GM21529 (cell line): ENCODE measurements around the gene ESRRA.

Experiments
- ATAC-seq: cut with Tn5 transposase; IDR thresholded peaks from one replicate; pipeline ENCODE4 v1.9.1; 2021; ENCODE audit not compliant: unreplicated experiment

Gene ESRRA

GRCh38 chr11:64275031-64275800 is 30.1 kb upstream of the ESRRA start:
- ATAC-seq = no peak

GRCh38 chr11:64275841-64276240 is 29.5 kb upstream of the ESRRA start:
- no peak for ATAC-seq

- no peak for ATAC-seq
Measured at GRCh38 chr11:64276653-64277431, 28.5 kb upstream of the ESRRA start.

- ATAC-seq = no peak
Measured at GRCh38 chr11:64278576-64279190, 26.6 kb upstream of the ESRRA start.

GRCh38 chr11:64281957-64282770 is 23.2 kb upstream of the ESRRA start:
- no peak for ATAC-seq

GRCh38 chr11:64283092-64283491 is 22.2 kb upstream of the ESRRA start:
- ATAC-seq = no peak

GRCh38 chr11:64284048-64284961 is 21.0 kb upstream of the ESRRA start, which contains the start of gene BAD:
Gene BAD (minus strand): TSS chr11:64284665. CDS start chr11:64284368, 297 bp downstream.
- ATAC-seq = peak; percentile 83

GRCh38 chr11:64284962-64285884 is 20.1 kb upstream of the ESRRA start, which contains the start of gene GPR137:
Gene GPR137 (plus strand): TSS chr11:64285848. CDS start chr11:64286525, 677 bp downstream.
- peak; percentile 53 for ATAC-seq

- ATAC-seq = no peak
Measured at GRCh38 chr11:64285885-64286800, 19.2 kb upstream of the ESRRA start.

- ATAC-seq = no peak
Measured at GRCh38 chr11:64286801-64287159, 18.5 kb upstream of the ESRRA start.

GRCh38 chr11:64287676-64288352 is 17.5 kb upstream of the ESRRA start:
- ATAC-seq = no peak

- no peak for ATAC-seq
Measured at GRCh38 chr11:64288353-64288750, 17.0 kb upstream of the ESRRA start.

GRCh38 chr11:64289002-64289564 is 16.2 kb upstream of the ESRRA start:
- no peak for ATAC-seq

- ATAC-seq = no peak
Measured at GRCh38 chr11:64290352-64291261, 14.7 kb upstream of the ESRRA start.

- ATAC-seq = no peak
Measured at GRCh38 chr11:64291262-64291751, 14.0 kb upstream of the ESRRA start, which contains the start of gene KCNK4. Gene KCNK4 (plus strand): TSS chr11:64291302. CDS start chr11:64293019, 1,717 bp downstream.
